Endothelial cell of umbilical vein (primary cell): ENCODE measurements around the gene SYT8. TPM values are rescaled to one million over a fixed set of nuclear protein-coding genes. Genes with fewer than 3 reads are reported as not detected.

ENCODE experiments used
- BruUV-seq: library from RNA; stranded (reverse); fragments of 400-500 nt; replicated peaks from 2 replicates; lab custom pipeline; 2021; lab: Mats Ljungman, UMichigan
- CTCF ChIA-PET: fragments of 300-600, 350-600 bp; sonication (Branson Sonifier 250); formaldehyde crosslinking; loops from one replicate; lab custom pipeline; 2021; ENCODE audit warnings: antibody characterized with exemption, inconsistent platforms; lab: Charles Lee
- POLR2A ChIA-PET: fragments of 300-600, 350-600 bp; sonication (Branson Sonifier 250); formaldehyde crosslinking; loops from one replicate; lab custom pipeline; 2021; ENCODE audit warnings: antibody characterized with exemption, inconsistent platforms; lab: Charles Lee
- DNase-seq: peaks from one replicate; pipeline ENCODE4 v3.0.0-alpha.2; 2011; ENCODE audit warnings: low read depth, low spot score
- FAIRE-seq: peaks from 2 replicates; lab custom pipeline; 2011; peaks lifted over from hg19 to GRCh38; lab: Jason Lieb, UNC
- H2AFZ ChIP-seq: 2 replicates; pipeline ENCODE4 v1.6.0; 2012; ENCODE audit warnings: low read depth, low read length, control low read depth, inconsistent platforms
- H3K27ac ChIP-seq: 2 replicates; pipeline ENCODE4 v1.5.1; 2011; ENCODE audit warnings: low read depth, mild to moderate bottlenecking, control low read depth, low read length, moderate library complexity; ENCODE audit not compliant: insufficient read depth
- H3K27me3 ChIP-seq, 2 experiments: 2 replicates each; pipeline versions ENCODE4 v1.6.0 to v1.6.1; 2011; ENCODE audit warnings: low read length in 2 of 2, mixed read lengths in 1 of 2; ENCODE audit not compliant: control insufficient read depth in 2 of 2, insufficient read depth in 2 of 2
- H3K36me3 ChIP-seq, 2 experiments: 2 replicates in 1 of 2; 3 replicates in 1 of 2; pipeline ENCODE4 v1.5.1; 2011; ENCODE audit warnings: low read length in 2 of 2, mild to moderate bottlenecking in 1 of 2, moderate library complexity in 1 of 2; ENCODE audit not compliant: control insufficient read depth in 2 of 2, insufficient read depth in 2 of 2; ENCODE audit errors: extremely low read depth in 1 of 2
- H3K4me1 ChIP-seq: 3 replicates; pipeline ENCODE4 v1.5.1; 2011; ENCODE audit warnings: mild to moderate bottlenecking, low read length; ENCODE audit not compliant: control insufficient read depth, insufficient read depth; ENCODE audit errors: extremely low read depth
- H3K4me2 ChIP-seq: 2 replicates; pipeline ENCODE4 v1.6.1; 2011; ENCODE audit warnings: low read length, control low read depth, mixed read lengths; ENCODE audit not compliant: insufficient read depth
- H3K4me3 ChIP-seq, 3 experiments: fragments of 200-600 bp in 1 of 3; sonication (generic), shearing (Covaris generic) in 1 of 3; replicated peaks in 1 of 3; 2 replicates each; pipeline ENCODE4 v1.5.1; 2011 to 2016; ENCODE audit warnings: control low read depth in 3 of 3, low read length in 3 of 3, mild to moderate bottlenecking in 2 of 3, inconsistent platforms in 1 of 3, low read depth in 1 of 3, moderate library complexity in 1 of 3; ENCODE audit not compliant: insufficient read depth in 1 of 3
- H3K79me2 ChIP-seq: 2 replicates; pipeline ENCODE4 v1.6.0; 2012; ENCODE audit warnings: low read length, inconsistent platforms; ENCODE audit not compliant: control insufficient read depth, insufficient read depth
- H3K9ac ChIP-seq: replicated peaks from 2 replicates; pipeline ENCODE3; 2011; ENCODE audit warnings: low read length, control low read depth; ENCODE audit not compliant: insufficient read depth; ENCODE audit errors: extremely low read depth
- H3K9me1 ChIP-seq: replicated peaks from 3 replicates; pipeline ENCODE4 v1.6.0; 2011; ENCODE audit warnings: mild to moderate bottlenecking, low read length; ENCODE audit not compliant: control insufficient read depth, insufficient read depth; ENCODE audit errors: extremely low read depth
- H3K9me3 ChIP-seq: replicated peaks from 2 replicates; pipeline ENCODE4 v1.5.1; 2012; ENCODE audit warnings: low read length, inconsistent platforms; ENCODE audit not compliant: control insufficient read depth, insufficient read depth
- H4K20me1 ChIP-seq: replicated peaks from 2 replicates; pipeline ENCODE3; 2011; ENCODE audit warnings: mild to moderate bottlenecking, low read length; ENCODE audit not compliant: control insufficient read depth, insufficient read depth; ENCODE audit errors: extremely low read depth
- EZH2 ChIP-seq: IDR thresholded peaks from 2 replicates; pipeline ENCODE4 v1.6.1; 2012; ENCODE audit warnings: borderline replicate concordance, low read depth, mild to moderate bottlenecking, moderate library complexity, low read length, inconsistent platforms; ENCODE audit not compliant: severe bottlenecking
- FOS ChIP-seq: IDR thresholded peaks from 2 replicates; pipeline ENCODE4 v1.6.1; 2011; ENCODE audit warnings: mild to moderate bottlenecking, low read length, moderate library complexity, borderline replicate concordance; ENCODE audit not compliant: insufficient read depth
- GATA2 ChIP-seq: IDR thresholded peaks from 2 replicates; pipeline ENCODE4 v1.7.0; 2011; ENCODE audit warnings: low read depth, mild to moderate bottlenecking, moderate library complexity, mixed read lengths, low read length; ENCODE audit not compliant: insufficient read length, insufficient read depth
- JUN ChIP-seq: IDR thresholded peaks from 2 replicates; pipeline ENCODE4 v1.6.1; 2011; ENCODE audit warnings: borderline replicate concordance, low read depth; ENCODE audit not compliant: insufficient read length, insufficient read depth
- MYC ChIP-seq: IDR thresholded peaks from one replicate; pipeline ENCODE4 v1.6.1; 2011; ENCODE audit warnings: mild to moderate bottlenecking, low read depth, low read length
- POLR2A ChIP-seq: IDR thresholded peaks from 2 replicates; pipeline ENCODE4 v1.6.1; 2012; ENCODE audit warnings: low read depth, mild to moderate bottlenecking, control low read depth, low read length
- POLR2AphosphoS5 ChIP-seq: IDR thresholded peaks from 2 replicates; pipeline ENCODE4 v1.6.1; 2012; ENCODE audit warnings: low read depth, mild to moderate bottlenecking, control low read depth, low read length, moderate library complexity; ENCODE audit not compliant: insufficient read depth
- dilution Hi-C: fragments of 300-500 bp; cut with MboI; formaldehyde crosslinking; loops from one replicate; pipeline ENCODE4 v1.15.0; 2019; ENCODE audit warnings: low sequenced_read_pairs; ENCODE audit not compliant: extremely low pct_ligation_motif_present
- intact Hi-C: fragments of 100-400 bp; cut with micrococcal nuclease; formaldehyde crosslinking; loops from one replicate; pipeline ENCODE4 v1.10.0; 2022
- polyA plus RNA-seq, 4 experiments: library from polyadenylated mRNA; depleted of rRNA in 3 of 4; stranded (reverse) in 3 of 4; unstranded in 1 of 4; fragments of >200 nt; gene quantifications; 2 replicates each; pipeline versions ENCODE4 v1.2.1 to v1.2.3, GENCODE V29; 2011 to 2012; ENCODE audit warnings: missing spikeins in 1 of 4
- total RNA-seq: library from RNA; stranded (reverse); gene quantifications from 2 replicates; pipeline ENCODE4 v1.2.3, GENCODE V29; 2021
- TF ChIP-seq, protein P1 (sequence below), 2 donors: IDR thresholded peaks; 1 replicate in 1 of 2; 2 replicates in 1 of 2; pipeline ENCODE4 v1.5.1; 2011; ENCODE audit warnings: low read length in 2 of 2, mild to moderate bottlenecking in 2 of 2, moderate library complexity in 2 of 2, control low read depth in 1 of 2, inconsistent platforms in 1 of 2, low read depth in 1 of 2; ENCODE audit not compliant: insufficient read depth in 1 of 2; ENCODE audit errors: extremely low read depth in 1 of 2
- TF ChIP-seq, protein P2 (sequence below): IDR thresholded peaks from 2 replicates; pipeline ENCODE4 v1.6.1; 2011; ENCODE audit not compliant: insufficient read depth, insufficient read length

Gene SYT8
- total and polyA plus RNA-seq, 2 donors (not counting 3 experiments of a cell fraction or from before 2014, with no cell fraction given), result not detected

DNA sequence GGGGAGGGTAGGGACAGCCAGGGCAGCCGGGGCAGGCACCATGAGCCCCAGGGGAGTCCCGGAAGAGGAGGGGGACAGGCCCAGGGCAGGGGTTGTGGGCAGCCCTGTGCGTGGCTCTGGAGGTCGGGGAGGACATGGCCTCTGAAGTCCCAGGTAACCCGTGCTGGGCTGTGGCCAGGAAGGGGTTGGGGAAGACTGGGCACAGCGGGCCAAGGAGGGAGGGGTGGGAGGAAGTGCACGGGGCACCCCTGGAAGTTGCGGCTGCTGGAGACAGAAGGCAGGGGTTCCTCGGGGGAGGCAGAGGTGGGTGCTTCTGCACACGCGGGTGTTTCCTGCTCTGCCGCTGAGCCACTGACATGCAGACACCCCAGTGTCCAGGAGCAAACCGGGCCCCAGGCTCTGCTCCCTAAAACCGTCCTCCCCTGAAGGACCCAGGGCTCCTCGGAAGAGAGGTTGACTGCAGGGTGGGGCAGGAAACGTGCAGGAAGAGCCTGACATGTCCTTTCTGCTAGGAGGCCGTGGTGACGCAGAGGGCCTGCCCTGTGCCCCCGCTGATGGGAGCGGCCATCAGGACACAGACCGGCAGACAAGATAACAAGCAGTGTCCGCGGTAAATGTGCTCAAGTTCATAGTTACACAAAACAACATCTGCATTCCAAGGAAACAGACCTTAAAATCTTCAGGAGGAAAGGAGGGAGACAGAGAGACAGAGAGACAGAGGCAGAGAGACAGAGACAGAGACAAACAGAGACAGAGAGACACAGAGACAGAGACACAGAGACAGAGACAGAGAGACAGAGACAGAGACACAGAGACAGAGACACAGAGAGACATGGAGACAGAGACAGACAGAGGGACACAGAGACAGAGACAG is 9.7 kb downstream of the SYT8 start:
- Histone ChIP-seq H3K4me2 (no peak overlapping the region), H3K4me1 (no peaks in the 10 kb centered on the region), H3K9me3 (no peaks in the 10 kb centered on the region), H3K4me3 (no peak overlapping the region), H3K36me3 (no peaks in the 10 kb centered on the region), H4K20me1 (no peaks in the 10 kb centered on the region), H3K9me1 (no peaks in the 10 kb centered on the region), H3K9ac (no peak overlapping the region), H2AFZ (peak overlapping the region; percentile 34), H3K27me3 (no peaks in the 10 kb centered on the region), H3K27ac (no peak overlapping the region), H3K79me2 (no peaks in the 10 kb centered on the region)
- DNase-seq, result no peak
- CTCF ChIA-PET, result interaction anchor here (1.7 kb wide), 1 partner anchor 38 kb away, joined by 5 read pairs; no protein-coding TSS in a partner anchor
- dilution Hi-C loops (no loop called here), intact Hi-C loops (no loop called here)
- no TSS peak for BruUV-seq
- TF ChIP-seq, protein P1, sequence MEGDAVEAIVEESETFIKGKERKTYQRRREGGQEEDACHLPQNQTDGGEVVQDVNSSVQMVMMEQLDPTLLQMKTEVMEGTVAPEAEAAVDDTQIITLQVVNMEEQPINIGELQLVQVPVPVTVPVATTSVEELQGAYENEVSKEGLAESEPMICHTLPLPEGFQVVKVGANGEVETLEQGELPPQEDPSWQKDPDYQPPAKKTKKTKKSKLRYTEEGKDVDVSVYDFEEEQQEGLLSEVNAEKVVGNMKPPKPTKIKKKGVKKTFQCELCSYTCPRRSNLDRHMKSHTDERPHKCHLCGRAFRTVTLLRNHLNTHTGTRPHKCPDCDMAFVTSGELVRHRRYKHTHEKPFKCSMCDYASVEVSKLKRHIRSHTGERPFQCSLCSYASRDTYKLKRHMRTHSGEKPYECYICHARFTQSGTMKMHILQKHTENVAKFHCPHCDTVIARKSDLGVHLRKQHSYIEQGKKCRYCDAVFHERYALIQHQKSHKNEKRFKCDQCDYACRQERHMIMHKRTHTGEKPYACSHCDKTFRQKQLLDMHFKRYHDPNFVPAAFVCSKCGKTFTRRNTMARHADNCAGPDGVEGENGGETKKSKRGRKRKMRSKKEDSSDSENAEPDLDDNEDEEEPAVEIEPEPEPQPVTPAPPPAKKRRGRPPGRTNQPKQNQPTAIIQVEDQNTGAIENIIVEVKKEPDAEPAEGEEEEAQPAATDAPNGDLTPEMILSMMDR (IDR thresholded peaks at IDR 0.05; ENCODE audit: extremely low read depth in 1 of 2, insufficient read depth in 1 of 2, low read depth in 1 of 2, low read length in 2 of 2), result no peak
- TF ChIP-seq GATA2 (no peak), MYC (no peak), JUN (no peak), POLR2AphosphoS5 (no peak), FOS (no peak), POLR2A (no peak), EZH2 (no peak)
- TF ChIP-seq, protein P2, sequence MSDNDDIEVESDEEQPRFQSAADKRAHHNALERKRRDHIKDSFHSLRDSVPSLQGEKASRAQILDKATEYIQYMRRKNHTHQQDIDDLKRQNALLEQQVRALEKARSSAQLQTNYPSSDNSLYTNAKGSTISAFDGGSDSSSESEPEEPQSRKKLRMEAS, result no peak
- POLR2A ChIA-PET, result no interaction called here
- no peak for FAIRE-seq
